ENCODE results near the gene MME.

- TF ChIP-seq CTCF (IDR thresholded peaks at IDR 0.05) (no peak), POLR2AphosphoS5 (IDR thresholded peaks at IDR 0.05) (no peak), POLR2A (IDR thresholded peaks at IDR 0.05) (no peak)
Measured at GRCh38 chr3:155069729-155070128, 10.4 kb upstream of the MME start.

Data from prostate gland (tissue), 2 donors.